Suprapubic skin (tissue), 3 donors: ENCODE data around the gene NR0B2.

ENCODE experiments used
- CTCF ChIP-seq, 2 donors: fragments of 200-600 bp in 1 of 2; fragments of 450-650 bp in 1 of 2; sonication (generic) in 1 of 2; IDR thresholded peaks; one replicate each; pipeline ENCODE4 v1.5.1; 2016 to 2019; ENCODE audit warnings: antibody characterized with exemption in 2 of 2, mild to moderate bottlenecking in 1 of 2, moderate library complexity in 1 of 2
- EP300 ChIP-seq: sonication (generic); formaldehyde crosslinking; IDR thresholded peaks from one replicate; pipeline ENCODE4 v1.6.1; 2017; ENCODE audit warnings: antibody characterized with exemption
- POLR2A ChIP-seq, 2 donors: fragments of 450-650 bp; IDR thresholded peaks; one replicate each; pipeline ENCODE4 v1.6.1; 2017; ENCODE audit warnings: antibody characterized with exemption in 2 of 2, mild to moderate bottlenecking in 2 of 2, moderate library complexity in 2 of 2

GRCh38 chr1:26874896-26875295, 38.9 kb downstream of the NR0B2 start:
- TF ChIP-seq CTCF (IDR thresholded peaks at IDR 0.05), result no peak
- TF ChIP-seq POLR2A (IDR thresholded peaks at IDR 0.05), result no peak
- no peak for TF ChIP-seq EP300
